Measurements from ENCODE around the gene ZBTB44. TPM values are rescaled to one million over a fixed set of nuclear protein-coding genes. Genes with fewer than 3 reads are reported as not detected.

The ZBTB44 gene
- total RNA-seq, 1 donor from 2014 or later: 42.5 TPM

DNA sequence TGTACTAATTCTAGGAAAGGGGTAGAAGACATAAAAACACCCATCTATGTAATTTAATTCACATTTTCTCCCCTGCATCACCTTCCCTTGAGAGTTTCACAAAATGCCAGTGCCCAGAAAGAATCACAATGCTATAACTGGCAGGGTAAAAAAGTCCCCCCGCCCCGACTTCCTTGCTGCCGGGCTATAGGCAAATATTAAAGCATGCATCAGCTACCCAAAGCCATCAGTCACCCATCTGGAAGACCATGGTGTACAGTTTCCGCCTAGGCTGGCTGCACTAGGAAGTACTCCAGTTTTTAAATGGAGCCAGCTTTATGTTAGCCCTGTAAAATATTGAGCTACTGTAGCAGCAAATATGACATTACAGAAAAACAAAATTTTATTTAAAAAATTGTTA is 87.3 kb downstream of the ZBTB44 start:
- DNase-seq (ENCODE audit: low spot score, unreplicated experiment): no peak
- H3K36me3 Mint-ChIP-seq (ENCODE audit: insufficient read depth): peaks cover 6% of the 10 kb centered on the region
- no peak overlapping the region for H3K4me3 Mint-ChIP-seq (ENCODE audit: low read depth)
- no peaks in the 10 kb centered on the region for H3K4me1 Mint-ChIP-seq (ENCODE audit: low read depth)
- no peak overlapping the region for H3K27ac Mint-ChIP-seq
- H3K27me3 Mint-ChIP-seq: no peaks in the 10 kb centered on the region
- TF ChIP-seq, protein P1, sequence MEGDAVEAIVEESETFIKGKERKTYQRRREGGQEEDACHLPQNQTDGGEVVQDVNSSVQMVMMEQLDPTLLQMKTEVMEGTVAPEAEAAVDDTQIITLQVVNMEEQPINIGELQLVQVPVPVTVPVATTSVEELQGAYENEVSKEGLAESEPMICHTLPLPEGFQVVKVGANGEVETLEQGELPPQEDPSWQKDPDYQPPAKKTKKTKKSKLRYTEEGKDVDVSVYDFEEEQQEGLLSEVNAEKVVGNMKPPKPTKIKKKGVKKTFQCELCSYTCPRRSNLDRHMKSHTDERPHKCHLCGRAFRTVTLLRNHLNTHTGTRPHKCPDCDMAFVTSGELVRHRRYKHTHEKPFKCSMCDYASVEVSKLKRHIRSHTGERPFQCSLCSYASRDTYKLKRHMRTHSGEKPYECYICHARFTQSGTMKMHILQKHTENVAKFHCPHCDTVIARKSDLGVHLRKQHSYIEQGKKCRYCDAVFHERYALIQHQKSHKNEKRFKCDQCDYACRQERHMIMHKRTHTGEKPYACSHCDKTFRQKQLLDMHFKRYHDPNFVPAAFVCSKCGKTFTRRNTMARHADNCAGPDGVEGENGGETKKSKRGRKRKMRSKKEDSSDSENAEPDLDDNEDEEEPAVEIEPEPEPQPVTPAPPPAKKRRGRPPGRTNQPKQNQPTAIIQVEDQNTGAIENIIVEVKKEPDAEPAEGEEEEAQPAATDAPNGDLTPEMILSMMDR (IDR thresholded peaks at IDR 0.05; ENCODE audit: unreplicated experiment): no peak
- H3K9me3 Mint-ChIP-seq (ENCODE audit: low read depth): no peaks in the 10 kb centered on the region

DNA sequence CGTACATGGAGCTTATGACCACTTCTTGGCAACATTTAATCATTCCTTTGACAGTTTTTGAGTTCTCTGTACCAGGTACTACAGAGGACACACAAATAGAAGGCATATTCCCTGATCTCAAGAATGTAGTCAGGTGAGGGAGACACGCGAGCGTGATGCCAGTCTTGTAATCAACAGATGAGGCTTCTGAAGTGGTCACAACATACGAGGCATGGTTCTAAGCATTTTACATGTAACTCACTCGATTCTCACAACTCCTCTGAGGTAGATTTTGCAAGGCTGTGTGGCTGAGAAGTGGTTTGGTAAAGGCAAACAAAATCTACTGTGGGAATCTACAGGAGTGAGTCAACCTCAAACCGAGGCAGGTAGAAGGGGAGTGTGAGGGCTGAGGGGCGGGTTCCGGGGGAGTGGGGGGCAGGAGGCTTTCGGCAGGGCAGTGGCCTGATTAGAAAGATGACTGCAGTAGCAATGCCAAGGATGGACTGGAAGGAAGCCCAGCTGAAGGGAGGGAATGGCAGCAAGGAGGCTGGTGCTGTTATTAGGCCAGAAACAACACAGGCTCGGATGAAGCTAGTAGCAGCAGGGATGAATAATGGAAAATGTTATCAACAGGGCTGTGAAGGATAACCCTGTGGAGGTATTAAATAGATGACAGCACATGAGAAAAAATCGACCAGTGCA is 91.3 kb downstream of the ZBTB44 start:
- TF ChIP-seq, protein P1 (IDR thresholded peaks at IDR 0.05; ENCODE audit: unreplicated experiment): no peak
- H3K9me3 Mint-ChIP-seq (ENCODE audit: low read depth): no peaks in the 10 kb centered on the region
- H3K27ac Mint-ChIP-seq: peak overlapping the region; percentile 87

DNA sequence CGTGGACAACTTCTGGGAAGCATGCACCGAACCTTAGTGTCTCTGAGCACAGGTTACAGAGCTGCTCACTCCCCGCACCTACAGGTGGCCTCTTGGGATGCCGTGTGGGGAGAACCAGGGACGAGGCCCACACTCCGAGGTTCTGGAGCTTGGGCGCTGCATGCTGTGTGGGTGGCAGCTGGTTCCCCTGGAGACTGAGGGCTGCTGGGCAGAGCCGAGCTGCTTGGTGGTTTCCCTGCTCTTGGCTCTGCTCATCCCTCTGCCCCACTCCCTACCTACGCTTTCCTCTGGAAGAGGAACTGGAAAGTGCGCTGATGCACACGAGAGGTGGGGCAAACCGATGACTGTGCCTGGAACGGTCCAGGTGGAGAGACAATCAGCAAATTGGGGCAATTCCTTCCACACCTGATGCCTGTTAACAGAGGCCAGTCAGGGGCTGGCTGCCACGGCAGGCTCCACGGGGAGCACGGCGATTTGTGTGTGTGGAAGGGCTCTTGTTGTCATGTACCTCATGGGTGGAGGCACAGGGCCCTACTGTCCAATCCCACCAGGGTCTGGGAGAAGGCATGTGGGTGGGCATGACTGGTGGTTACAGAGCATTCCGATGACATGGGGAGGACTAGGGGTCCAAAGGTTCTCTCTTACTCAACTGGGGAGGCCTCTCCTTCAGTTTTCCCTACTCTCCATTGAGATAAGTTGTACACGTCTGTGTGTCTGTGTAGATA is 94.2 kb downstream of the ZBTB44 start:
- no peak overlapping the region for H3K27ac Mint-ChIP-seq
- peaks cover 4% of the 10 kb centered on the region for H3K4me1 Mint-ChIP-seq (ENCODE audit: low read depth)
- no peak overlapping the region for H3K4me3 Mint-ChIP-seq (ENCODE audit: low read depth)
- no peak for DNase-seq (ENCODE audit: low spot score, unreplicated experiment)
- peaks cover 4% of the 10 kb centered on the region for H3K36me3 Mint-ChIP-seq (ENCODE audit: insufficient read depth)
- TF ChIP-seq, protein P1 (IDR thresholded peaks at IDR 0.05; ENCODE audit: unreplicated experiment): no peak
- no peaks in the 10 kb centered on the region for H3K9me3 Mint-ChIP-seq (ENCODE audit: low read depth)
- H3K27me3 Mint-ChIP-seq: no peaks in the 10 kb centered on the region

More for the DNA sequence above, 91.3 kb downstream of the ZBTB44 start:
- DNase-seq (ENCODE audit: low spot score, unreplicated experiment): no peak
- Mint-ChIP-seq H3K27me3 (no peaks in the 10 kb centered on the region), H3K36me3 (ENCODE audit: insufficient read depth) (peaks cover 4% of the 10 kb centered on the region), H3K4me1 (ENCODE audit: low read depth) (no peaks in the 10 kb centered on the region), H3K4me3 (ENCODE audit: low read depth) (no peak overlapping the region)

DNA sequence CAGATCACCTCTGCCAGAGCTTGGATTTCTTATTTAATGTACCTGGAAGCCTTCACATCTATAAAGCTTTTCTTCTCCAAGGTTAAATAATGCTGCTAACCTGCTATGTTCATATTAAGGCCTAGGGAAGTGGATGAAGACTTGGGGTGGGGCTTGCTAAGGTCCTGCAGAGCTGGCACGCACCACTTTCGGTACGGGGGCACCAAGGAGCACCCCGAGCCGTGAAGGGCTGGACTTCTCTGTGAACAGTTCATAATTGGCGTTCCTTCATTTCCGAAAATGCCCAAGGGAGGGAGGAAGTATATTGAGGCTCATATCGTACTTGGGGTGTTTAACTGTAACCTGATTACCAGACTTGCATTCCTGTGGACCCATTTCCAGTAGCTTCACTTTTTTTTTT is 95.6 kb downstream of the ZBTB44 start:
- Mint-ChIP-seq H3K4me3 (ENCODE audit: low read depth) (no peak overlapping the region), H3K9me3 (ENCODE audit: low read depth) (no peaks in the 10 kb centered on the region)
- DNase-seq (ENCODE audit: low spot score, unreplicated experiment): no peak

DNA sequence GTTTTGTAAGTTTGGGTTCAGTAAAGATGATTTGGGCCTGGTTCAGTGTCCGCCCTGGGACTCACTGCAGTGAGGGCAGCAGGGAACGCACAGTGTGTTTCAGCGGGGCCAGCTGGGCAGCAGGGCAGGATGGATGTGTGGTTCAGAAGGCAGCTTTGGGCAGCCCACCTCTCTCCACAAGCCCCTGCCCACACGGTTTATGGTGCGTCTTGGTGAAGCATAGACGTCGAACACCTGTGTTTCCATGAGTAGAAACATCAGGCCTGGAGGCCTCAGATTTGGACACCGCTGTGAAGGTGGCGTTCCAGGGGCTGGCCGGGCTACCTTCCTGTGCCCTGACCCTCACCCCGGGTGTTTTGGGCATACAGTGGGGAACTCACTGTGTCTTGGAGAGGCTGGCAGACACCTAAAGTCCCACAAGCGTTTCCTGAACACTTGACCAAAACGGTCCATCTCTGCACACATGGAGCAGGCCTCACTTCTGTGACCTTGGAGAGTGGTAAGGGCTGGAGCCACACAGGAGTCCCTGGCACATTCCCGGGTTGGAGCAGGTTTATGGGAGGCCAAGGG is 96.1 kb downstream of the ZBTB44 start:
- H3K27me3 Mint-ChIP-seq: no peaks in the 10 kb centered on the region
- peaks cover 4% of the 10 kb centered on the region for H3K4me1 Mint-ChIP-seq (ENCODE audit: low read depth)
- peaks cover 7% of the 10 kb centered on the region for H3K36me3 Mint-ChIP-seq (ENCODE audit: insufficient read depth)
- H3K4me3 Mint-ChIP-seq (ENCODE audit: low read depth): no peak overlapping the region
- no peaks in the 10 kb centered on the region for H3K9me3 Mint-ChIP-seq (ENCODE audit: low read depth)
- TF ChIP-seq, protein P1 (IDR thresholded peaks at IDR 0.05; ENCODE audit: unreplicated experiment): no peak
- H3K27ac Mint-ChIP-seq: no peak overlapping the region
- no peak for DNase-seq (ENCODE audit: low spot score, unreplicated experiment)

More for the DNA sequence above, 95.6 kb downstream of the ZBTB44 start:
- Mint-ChIP-seq H3K36me3 (ENCODE audit: insufficient read depth) (peaks cover 7% of the 10 kb centered on the region), H3K27me3 (no peaks in the 10 kb centered on the region), H3K27ac (no peak overlapping the region), H3K4me1 (ENCODE audit: low read depth) (peaks cover 4% of the 10 kb centered on the region)
- TF ChIP-seq, protein P1 (IDR thresholded peaks at IDR 0.05; ENCODE audit: unreplicated experiment): no peak
